ENCODE data around the gene SUCLG2. TPM values are rescaled to one million over a fixed set of nuclear protein-coding genes. Genes with fewer than 3 reads are reported as not detected.

Gene SUCLG2
- total and polyA plus RNA-seq, 9 donors = 24.8 to 75.2 (median 40.1) TPM

- WGBS, 3 donors = 87 to 88% (median 88%) methylated on average over 6 of the region's 6 CpGs
Observed at GRCh38 chr3:67531181-67532101, 123.0 kb downstream of the SUCLG2 start.

GRCh38 chr3:67529915-67530314, 124.5 kb downstream of the SUCLG2 start:
- DNase-seq = no peak
- TF ChIP-seq EP300 (IDR thresholded peaks at IDR 0.05) (no peak), POLR2A (IDR thresholded peaks at IDR 0.05) (no peak), CTCF (IDR thresholded peaks at IDR 0.05) (no peak)
- WGBS, 3 donors = 76 to 86% (median 78%) methylated on average over 1 of the region's 1 CpG
- H3K4me3 ChIP-seq = no peak overlapping the region
- H3K4me1 ChIP-seq (ENCODE audit: insufficient read depth) = peaks cover 2% of the 10 kb centered on the region
- H3K9me3 ChIP-seq = no peaks in the 10 kb centered on the region
- intact Hi-C loops (cut with DNase I) = no loop called here
- no peak overlapping the region for H3K27ac ChIP-seq
- no peaks in the 10 kb centered on the region for H3K27me3 ChIP-seq
- no peaks in the 10 kb centered on the region for H3K36me3 ChIP-seq

More at GRCh38 chr3:67531181-67532101, 123.0 kb downstream of the SUCLG2 start:
- intact Hi-C loops (cut with DNase I) = no loop called here
- H3K27ac ChIP-seq = no peak overlapping the region
- no peaks in the 10 kb centered on the region for H3K27me3 ChIP-seq
- no peak for DNase-seq
- H3K36me3 ChIP-seq = no peaks in the 10 kb centered on the region
- no peaks in the 10 kb centered on the region for H3K9me3 ChIP-seq
- TF ChIP-seq CTCF (IDR thresholded peaks at IDR 0.05) (no peak), EP300 (IDR thresholded peaks at IDR 0.05) (no peak), POLR2A (IDR thresholded peaks at IDR 0.05) (no peak)
- peaks cover 2% of the 10 kb centered on the region for H3K4me1 ChIP-seq (ENCODE audit: insufficient read depth)
- no peak overlapping the region for H3K4me3 ChIP-seq

- TF ChIP-seq POLR2A (IDR thresholded peaks at IDR 0.05) = no peak
- Histone ChIP-seq H3K36me3 (no peaks in the 10 kb centered on the region), H3K9me3 (no peaks in the 10 kb centered on the region), H3K4me1 (ENCODE audit: insufficient read depth) (peaks cover 2% of the 10 kb centered on the region), H3K27me3 (no peaks in the 10 kb centered on the region), H3K4me3 (no peak overlapping the region), H3K27ac (no peak overlapping the region)
- DNase-seq = no peak
- WGBS, 3 donors = 71 to 83% (median 78%) methylated on average over 1 of the region's 1 CpG
- intact Hi-C loops (cut with DNase I) = no loop called here
Observed at GRCh38 chr3:67529337-67529736, 125.1 kb downstream of the SUCLG2 start.

- WGBS, 3 donors = 90 to 95% (median 90%) methylated on average over 2 of the region's 2 CpGs
- no peaks in the 10 kb centered on the region for H3K9me3 ChIP-seq
- no peak for DNase-seq
- TF ChIP-seq POLR2A (IDR thresholded peaks at IDR 0.05) (no peak), CTCF (IDR thresholded peaks at IDR 0.05) (no peak), EP300 (IDR thresholded peaks at IDR 0.05) (no peak)
- no peak overlapping the region for H3K27ac ChIP-seq
- peaks cover under 1% of the 10 kb centered on the region for H3K4me1 ChIP-seq (ENCODE audit: insufficient read depth)
- intact Hi-C loops (cut with DNase I) = no loop called here
- no peak overlapping the region for H3K4me3 ChIP-seq
- no peaks in the 10 kb centered on the region for H3K27me3 ChIP-seq
- H3K36me3 ChIP-seq = no peaks in the 10 kb centered on the region
Observed at GRCh38 chr3:67526246-67526645, 128.2 kb downstream of the SUCLG2 start.

- Histone ChIP-seq H3K36me3 (no peaks in the 10 kb centered on the region), H3K27ac (no peak overlapping the region), H3K9me3 (no peaks in the 10 kb centered on the region), H3K4me1 (ENCODE audit: insufficient read depth) (no peaks in the 10 kb centered on the region), H3K4me3 (no peak overlapping the region), H3K27me3 (no peaks in the 10 kb centered on the region)
- WGBS, 3 donors = 90 to 96% (median 91%) methylated on average over 6 of the region's 6 CpGs
- no peak for DNase-seq
- TF ChIP-seq POLR2A (IDR thresholded peaks at IDR 0.05) (no peak), EP300 (IDR thresholded peaks at IDR 0.05) (no peak), CTCF (IDR thresholded peaks at IDR 0.05) (no peak)
- intact Hi-C loops (cut with DNase I) = no loop called here
Observed at GRCh38 chr3:67524046-67524445, 130.4 kb downstream of the SUCLG2 start.
